BJ (cell line): ENCODE data around the gene STAB1. TPM values are rescaled to one million over a fixed set of nuclear protein-coding genes. Genes with fewer than 3 reads are reported as not detected.

Experiments
- CTCF ChIA-PET: fragments of 350-600 bp; formaldehyde crosslinking; extraction: SDS; loops from one replicate; lab custom pipeline; 2021; ENCODE audit warnings: antibody characterized with exemption, inconsistent platforms; lab: Yijun Ruan, JAX
- POLR2A ChIA-PET: fragments of 300-600 bp; sonication (Branson Sonifier 250); formaldehyde crosslinking; extraction: SDS; loops from one replicate; lab custom pipeline; 2021; ENCODE audit warnings: antibody characterized with exemption; lab: Charles Lee
- DNase-seq: peaks from one replicate; pipeline ENCODE4 v3.0.0-alpha.2; 2011; ENCODE audit warnings: low read depth
- H3K27me3 ChIP-seq: 2 replicates; pipeline ENCODE4 v1.6.0; 2011; ENCODE audit warnings: low read length; ENCODE audit not compliant: control insufficient read depth, insufficient read depth
- H3K36me3 ChIP-seq: 2 replicates; pipeline ENCODE4 v1.5.1; 2011; ENCODE audit warnings: low read length; ENCODE audit not compliant: control insufficient read depth, insufficient read depth
- H3K4me3 ChIP-seq: 2 replicates; pipeline ENCODE4 v1.5.1; 2011; ENCODE audit warnings: low read depth, mild to moderate bottlenecking, control low read depth, low read length
- CTCF ChIP-seq: IDR thresholded peaks from 2 replicates; pipeline ENCODE4 v1.5.1; 2011; ENCODE audit warnings: low read depth, mild to moderate bottlenecking, control low read depth, inconsistent platforms, low read length, moderate library complexity; ENCODE audit not compliant: insufficient read depth
- polyA plus RNA-seq: library from polyadenylated mRNA; depleted of rRNA; stranded (reverse); fragments of >200 nt; gene quantifications from 2 replicates; pipeline ENCODE4 v1.2.3, GENCODE V29; 2011

Gene STAB1
- polyA plus RNA-seq, 1 experiment, result 0.01 TPM

- POLR2A ChIA-PET, result no interaction called here
- no peaks in the 10 kb centered on the region for H3K27me3 ChIP-seq
Observed at GRCh38 chr3:52520716-52521487, 25.8 kb downstream of the STAB1 start.

GRCh38 chr3:52521488-52521824, 26.3 kb downstream of the STAB1 start:
- TF ChIP-seq CTCF, result no peak
- Histone ChIP-seq H3K4me3 (no peak overlapping the region), H3K27me3 (no peaks in the 10 kb centered on the region), H3K36me3 (peaks cover 15% of the 10 kb centered on the region)
- DNase-seq, result no peak
- CTCF ChIA-PET, result no interaction called here
- POLR2A ChIA-PET, result no interaction called here

More at GRCh38 chr3:52520716-52521487, 25.8 kb downstream of the STAB1 start:
- no peak for DNase-seq
- CTCF ChIA-PET, result no interaction called here
- Histone ChIP-seq H3K36me3 (peaks cover 11% of the 10 kb centered on the region), H3K4me3 (no peak overlapping the region)
- no peak for TF ChIP-seq CTCF

- H3K4me3 ChIP-seq, result no peak overlapping the region
- no peak for DNase-seq
- CTCF ChIA-PET, result no interaction called here
- TF ChIP-seq CTCF, result no peak
- H3K36me3 ChIP-seq, result peaks cover 18% of the 10 kb centered on the region
- POLR2A ChIA-PET, result no interaction called here
- H3K27me3 ChIP-seq, result no peaks in the 10 kb centered on the region
Observed at GRCh38 chr3:52521881-52522650, 26.9 kb downstream of the STAB1 start.

- H3K36me3 ChIP-seq, result peaks cover 25% of the 10 kb centered on the region
- no peak for TF ChIP-seq CTCF
- no peak overlapping the region for H3K4me3 ChIP-seq
- ChIA-PET POLR2A (no interaction called here), CTCF (interaction anchor here (1.2 kb wide), 1 partner anchor 54 kb away, joined by 3 read pairs; no protein-coding TSS in a partner anchor)
- H3K27me3 ChIP-seq, result no peaks in the 10 kb centered on the region
- DNase-seq, result no peak
Observed at GRCh38 chr3:52522651-52523251, 27.6 kb downstream of the STAB1 start.
